Loucy (cell line): ENCODE data around the gene PPIP5K2.

Source experiments
- EZH2phosphoT487 ChIP-seq: fragments of 200-600 bp; IDR thresholded peaks from 2 replicates; pipeline ENCODE4 v1.6.1; 2018; ENCODE audit warnings: antibody characterized with exemption, mild to moderate bottlenecking, moderate library complexity, borderline replicate concordance
- TF ChIP-seq, protein P1 (sequence below): fragments of 200-600 bp; sonication (generic); conservative IDR thresholded peaks from 2 replicates; pipeline ENCODE4 v1.5.1; 2014; ENCODE audit warnings: mild to moderate bottlenecking, antibody characterized with exemption, low read length

DNA sequence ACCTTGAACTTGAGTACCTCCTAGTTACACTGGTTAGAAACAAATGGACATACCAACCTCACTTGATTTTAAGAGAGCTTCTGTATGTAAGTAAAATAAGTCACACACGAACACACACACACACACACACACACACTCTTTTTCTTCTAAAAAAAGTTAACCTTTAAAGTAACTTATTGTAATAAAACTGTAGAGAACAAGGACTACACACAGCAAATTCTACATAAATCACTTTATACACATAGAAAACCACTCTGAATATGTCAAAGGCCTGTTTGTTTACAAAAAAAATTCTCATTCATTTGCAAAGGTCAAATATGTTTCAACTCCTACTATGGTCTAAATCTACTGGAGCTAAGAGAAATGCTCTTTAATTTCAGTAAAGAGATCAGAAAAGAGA, 29.3 kb upstream of the PPIP5K2 start:
- no peak for TF ChIP-seq EZH2phosphoT487
- TF ChIP-seq, protein P1, sequence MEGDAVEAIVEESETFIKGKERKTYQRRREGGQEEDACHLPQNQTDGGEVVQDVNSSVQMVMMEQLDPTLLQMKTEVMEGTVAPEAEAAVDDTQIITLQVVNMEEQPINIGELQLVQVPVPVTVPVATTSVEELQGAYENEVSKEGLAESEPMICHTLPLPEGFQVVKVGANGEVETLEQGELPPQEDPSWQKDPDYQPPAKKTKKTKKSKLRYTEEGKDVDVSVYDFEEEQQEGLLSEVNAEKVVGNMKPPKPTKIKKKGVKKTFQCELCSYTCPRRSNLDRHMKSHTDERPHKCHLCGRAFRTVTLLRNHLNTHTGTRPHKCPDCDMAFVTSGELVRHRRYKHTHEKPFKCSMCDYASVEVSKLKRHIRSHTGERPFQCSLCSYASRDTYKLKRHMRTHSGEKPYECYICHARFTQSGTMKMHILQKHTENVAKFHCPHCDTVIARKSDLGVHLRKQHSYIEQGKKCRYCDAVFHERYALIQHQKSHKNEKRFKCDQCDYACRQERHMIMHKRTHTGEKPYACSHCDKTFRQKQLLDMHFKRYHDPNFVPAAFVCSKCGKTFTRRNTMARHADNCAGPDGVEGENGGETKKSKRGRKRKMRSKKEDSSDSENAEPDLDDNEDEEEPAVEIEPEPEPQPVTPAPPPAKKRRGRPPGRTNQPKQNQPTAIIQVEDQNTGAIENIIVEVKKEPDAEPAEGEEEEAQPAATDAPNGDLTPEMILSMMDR = no peak
